Measurements from ENCODE around the gene INPP4B.

- TF ChIP-seq POLR2A (IDR thresholded peaks at IDR 0.05; ENCODE audit: low read depth, low read length) (no peak), POLR2AphosphoS5 (IDR thresholded peaks at IDR 0.05; ENCODE audit: low read depth, low read length) (no peak), POU2F2 (IDR thresholded peaks at IDR 0.05; ENCODE audit: low read depth, low read length) (no peak), TAF1 (IDR thresholded peaks at IDR 0.05; ENCODE audit: low read depth, low read length) (no peak)
Observed at GRCh38 chr4:142218726-142219125, 627.4 kb downstream of the INPP4B start.

Data from GM12891 (cell line).